NK-92 (cell line): ENCODE data around the gene MPP3.

Experiments used
- DNase-seq: peaks from one replicate; lab custom pipeline; 2025; ENCODE audit not compliant: unreplicated experiment; lab: John Stamatoyannopoulos, UW

MPP3 gene

GRCh38 chr17:43832168-43832975 is 574 bp downstream of the MPP3 start:
- DNase-seq = no peak

GRCh38 chr17:43831633-43832032 is 1.3 kb downstream of the MPP3 start:
- no peak for DNase-seq

GRCh38 chr17:43830510-43831140 is 2.3 kb downstream of the MPP3 start:
- no peak for DNase-seq

- no peak for DNase-seq
Measured at GRCh38 chr17:43829738-43830137, 3.2 kb downstream of the MPP3 start.

- no peak for DNase-seq
Measured at GRCh38 chr17:43827596-43827995, 5.3 kb downstream of the MPP3 start.

- no peak for DNase-seq
Measured at GRCh38 chr17:43826206-43826605, 6.7 kb downstream of the MPP3 start.

- no peak for DNase-seq
Measured at GRCh38 chr17:43825567-43825966, 7.4 kb downstream of the MPP3 start.

- no peak for DNase-seq
Measured at GRCh38 chr17:43823350-43824084, 9.4 kb downstream of the MPP3 start.

GRCh38 chr17:43822570-43823190 is 10.3 kb downstream of the MPP3 start:
- no peak for DNase-seq

GRCh38 chr17:43820759-43821158 is 12.2 kb downstream of the MPP3 start:
- no peak for DNase-seq

- no peak for DNase-seq
Measured at GRCh38 chr17:43818966-43819365, 14.0 kb downstream of the MPP3 start.

- no peak for DNase-seq
Measured at GRCh38 chr17:43817826-43818225, 15.1 kb downstream of the MPP3 start.

GRCh38 chr17:43816336-43817320 is 16.3 kb downstream of the MPP3 start:
- DNase-seq = no peak

- DNase-seq = no peak
Measured at GRCh38 chr17:43814714-43815113, 18.2 kb downstream of the MPP3 start.

GRCh38 chr17:43814026-43814425 is 18.9 kb downstream of the MPP3 start:
- DNase-seq = no peak

GRCh38 chr17:43813386-43813785 is 19.6 kb downstream of the MPP3 start:
- DNase-seq = no peak

- DNase-seq = no peak
Measured at GRCh38 chr17:43812396-43813265, 20.3 kb downstream of the MPP3 start.

GRCh38 chr17:43810823-43811222 is 22.1 kb downstream of the MPP3 start:
- DNase-seq = no peak

GRCh38 chr17:43810226-43810715 is 22.7 kb downstream of the MPP3 start:
- no peak for DNase-seq
